HEK293 (cell line): ENCODE data around the gene UBE2C.

ENCODE experiments used
- CTCF ChIA-PET: fragments of 350-600 bp; formaldehyde crosslinking; extraction: SDS; loops from one replicate; lab custom pipeline; 2021; ENCODE audit warnings: antibody characterized with exemption; lab: Yijun Ruan, JAX
- POLR2A ChIA-PET: fragments of 300-600 bp; formaldehyde crosslinking; extraction: SDS; loops from one replicate; lab custom pipeline; 2020; ENCODE audit warnings: antibody characterized with exemption, inconsistent platforms; lab: Yijun Ruan, JAX
- H3K27ac ChIP-seq: fragments of 200-500 bp; sonication (Bioruptor generic); 2 replicates; pipeline ENCODE4 v1.5.1; 2014; ENCODE audit warnings: low read depth, low read length, control low read depth, inconsistent platforms; ENCODE audit errors: extremely low read depth
- H3K36me3 ChIP-seq, 2 experiments: fragments of 200-500 bp in 1 of 2; sonication (Bioruptor generic) in 1 of 2; 1 replicate in 1 of 2; 2 replicates in 1 of 2; pipeline ENCODE4 v1.5.1; 2014 to 2017; ENCODE audit warnings: inconsistent platforms in 2 of 2, low read length in 2 of 2; ENCODE audit not compliant: control insufficient read depth in 2 of 2, insufficient read depth in 1 of 2
- H3K4me1 ChIP-seq: fragments of 200-500 bp; sonication (Bioruptor generic); 2 replicates; pipeline ENCODE4 v1.5.1; 2014; ENCODE audit warnings: mild to moderate bottlenecking, low read length, inconsistent platforms; ENCODE audit not compliant: control insufficient read depth, insufficient read depth
- H3K4me3 ChIP-seq: 2 replicates; pipeline ENCODE4 v1.5.1; 2011; ENCODE audit warnings: low read depth, mild to moderate bottlenecking, control low read depth, low read length, moderate library complexity
- H3K9me3 ChIP-seq: fragments of 200-500 bp; sonication (Bioruptor generic); 2 replicates; pipeline ENCODE4 v1.5.1; 2014; ENCODE audit warnings: low read depth, low read length, inconsistent platforms; ENCODE audit not compliant: control insufficient read depth, insufficient read depth
- GLIS2 ChIP-seq: fragments of 450-650 bp; formaldehyde crosslinking; IDR thresholded peaks from 2 replicates; pipeline ENCODE4 v1.5.1; 2016; ENCODE audit warnings: missing biosample characterization, missing genetic modification characterization
- HOXD13 ChIP-seq: sonication (generic); formaldehyde crosslinking; IDR thresholded peaks from 2 replicates; pipeline ENCODE4 v1.8.0; 2022; ENCODE audit warnings: missing genetic modification reagents, borderline replicate concordance
- IKZF3 ChIP-seq: fragments of 450-650 bp; IDR thresholded peaks from 2 replicates; pipeline ENCODE4 v1.5.0; 2018; ENCODE audit warnings: missing biosample characterization, mild to moderate bottlenecking, missing genetic modification characterization, moderate library complexity
- KLF1 ChIP-seq: fragments of 450-650 bp; formaldehyde crosslinking; IDR thresholded peaks from 2 replicates; pipeline ENCODE4 v1.5.1; 2016; ENCODE audit warnings: missing biosample characterization, missing genetic modification characterization
- MEIS1 ChIP-seq: sonication (generic); formaldehyde crosslinking; IDR thresholded peaks from 2 replicates; pipeline ENCODE4 v1.8.1; 2022; ENCODE audit warnings: missing genetic modification reagents, mild to moderate bottlenecking, borderline replicate concordance
- REPIN1 ChIP-seq: fragments of 450-650 bp; formaldehyde crosslinking; IDR thresholded peaks from 2 replicates; pipeline ENCODE4 v1.5.1; 2017; ENCODE audit warnings: missing biosample characterization, missing genetic modification characterization, low read depth
- SCRT2 ChIP-seq: fragments of 450-650 bp; formaldehyde crosslinking; IDR thresholded peaks from 2 replicates; pipeline ENCODE4 v1.5.1; 2016; ENCODE audit warnings: missing biosample characterization, missing genetic modification characterization
- SETDB1 ChIP-seq: IDR thresholded peaks from one replicate; pipeline ENCODE4 v1.6.1; 2017; ENCODE audit warnings: mild to moderate bottlenecking, low read length, moderate library complexity, mixed read lengths; ENCODE audit not compliant: insufficient read length
- YY2 ChIP-seq: fragments of 450-650 bp; formaldehyde crosslinking; IDR thresholded peaks from 2 replicates; pipeline ENCODE4 v1.5.1; 2016; ENCODE audit warnings: missing biosample characterization, missing genetic modification characterization
- ZBTB48 ChIP-seq: fragments of 450-650 bp; formaldehyde crosslinking; IDR thresholded peaks from 2 replicates; pipeline ENCODE4 v1.5.1; 2016; ENCODE audit warnings: missing biosample characterization, missing genetic modification characterization
- ZFHX2 ChIP-seq: fragments of 450-650 bp; formaldehyde crosslinking; conservative IDR thresholded peaks from 2 replicates; pipeline ENCODE4 v1.5.1; 2016; ENCODE audit warnings: missing biosample characterization, missing genetic modification characterization
- ZFP37 ChIP-seq: fragments of 450-650 bp; formaldehyde crosslinking; IDR thresholded peaks from 2 replicates; pipeline ENCODE4 v1.5.1; 2016; ENCODE audit warnings: missing biosample characterization, missing genetic modification characterization
- ZFP41 ChIP-seq: fragments of 450-650 bp; formaldehyde crosslinking; IDR thresholded peaks from 2 replicates; pipeline ENCODE4 v1.5.1; 2016; ENCODE audit warnings: missing biosample characterization, missing genetic modification characterization, borderline replicate concordance
- ZFP69B ChIP-seq: fragments of 450-650 bp; formaldehyde crosslinking; IDR thresholded peaks from 2 replicates; pipeline ENCODE4 v1.5.1; 2016; ENCODE audit warnings: missing biosample characterization, missing genetic modification characterization
- ZNF169 ChIP-seq: fragments of 450-650 bp; formaldehyde crosslinking; IDR thresholded peaks from 2 replicates; pipeline ENCODE4 v1.5.1; 2016; ENCODE audit warnings: missing biosample characterization, missing genetic modification characterization
- ZNF311 ChIP-seq: fragments of 450-650 bp; formaldehyde crosslinking; IDR thresholded peaks from 2 replicates; pipeline ENCODE4 v1.5.1; 2017; ENCODE audit warnings: missing biosample characterization, missing genetic modification characterization, borderline replicate concordance
- ZNF324 ChIP-seq: fragments of 450-650 bp; formaldehyde crosslinking; IDR thresholded peaks from 2 replicates; pipeline ENCODE4 v1.5.1; 2016; ENCODE audit warnings: missing biosample characterization, missing genetic modification characterization
- ZNF354C ChIP-seq: fragments of 450-650 bp; formaldehyde crosslinking; IDR thresholded peaks from 2 replicates; pipeline ENCODE4 v1.5.1; 2016; ENCODE audit warnings: missing biosample characterization, missing genetic modification characterization, low read depth, borderline replicate concordance
- ZNF37A ChIP-seq: fragments of 450-650 bp; IDR thresholded peaks from 2 replicates; pipeline ENCODE4 v1.5.1; 2018; ENCODE audit warnings: missing biosample characterization, missing genetic modification characterization
- ZNF433 ChIP-seq: fragments of 450-650 bp; formaldehyde crosslinking; IDR thresholded peaks from 2 replicates; pipeline ENCODE4 v1.5.1; 2016; ENCODE audit warnings: missing biosample characterization, missing genetic modification characterization, low read depth
- ZNF610 ChIP-seq: fragments of 450-650 bp; formaldehyde crosslinking; IDR thresholded peaks from 2 replicates; pipeline ENCODE4 v1.5.1; 2016; ENCODE audit warnings: missing biosample characterization, missing genetic modification characterization, borderline replicate concordance
- ZNF76 ChIP-seq: fragments of 450-650 bp; formaldehyde crosslinking; IDR thresholded peaks from 2 replicates; pipeline ENCODE4; 2016; ENCODE audit warnings: low read depth, missing biosample characterization, missing genetic modification characterization, borderline replicate concordance
- ZNF785 ChIP-seq: fragments of 450-650 bp; formaldehyde crosslinking; IDR thresholded peaks from 2 replicates; pipeline ENCODE4 v1.5.1; 2016; ENCODE audit warnings: missing biosample characterization, missing genetic modification characterization
- ZNF792 ChIP-seq: fragments of 450-650 bp; formaldehyde crosslinking; IDR thresholded peaks from 2 replicates; pipeline ENCODE4 v1.5.1; 2016; ENCODE audit warnings: missing biosample characterization, missing genetic modification characterization
- ZXDB ChIP-seq: fragments of 450-650 bp; formaldehyde crosslinking; IDR thresholded peaks from 2 replicates; pipeline ENCODE4 v1.5.1; 2016; ENCODE audit warnings: missing biosample characterization, missing genetic modification characterization
- TF ChIP-seq, protein P1 (sequence below): fragments of 450-650 bp; IDR thresholded peaks from 2 replicates; pipeline ENCODE4 v1.5.1; 2018; ENCODE audit warnings: missing biosample characterization, mild to moderate bottlenecking, missing genetic modification characterization
- TF ChIP-seq, protein P2 (sequence below): fragments of 450-650 bp; formaldehyde crosslinking; IDR thresholded peaks from 2 replicates; pipeline ENCODE4 v1.5.1; 2016; ENCODE audit warnings: missing biosample characterization, missing genetic modification characterization
- TF ChIP-seq, protein P3 (sequence below): fragments of 450-650 bp; formaldehyde crosslinking; IDR thresholded peaks from 2 replicates; pipeline ENCODE4 v1.5.1; 2016; ENCODE audit warnings: missing biosample characterization, missing genetic modification characterization
- TF ChIP-seq, protein P4 (sequence below): fragments of 450-650 bp; formaldehyde crosslinking; optimal IDR thresholded peaks from 2 replicates; pipeline ENCODE3; 2016; ENCODE audit warnings: missing biosample characterization, mild to moderate bottlenecking, missing genetic modification characterization
- TF ChIP-seq, protein P5 (sequence below): fragments of 450-650 bp; formaldehyde crosslinking; IDR thresholded peaks from 2 replicates; pipeline ENCODE4 v1.5.1; 2017; ENCODE audit warnings: missing biosample characterization, missing genetic modification characterization
- TF ChIP-seq, protein P6 (sequence below): fragments of 450-650 bp; formaldehyde crosslinking; IDR thresholded peaks from 2 replicates; pipeline ENCODE4 v1.5.1; 2017; ENCODE audit warnings: missing biosample characterization, missing genetic modification characterization

Gene UBE2C

DNA sequence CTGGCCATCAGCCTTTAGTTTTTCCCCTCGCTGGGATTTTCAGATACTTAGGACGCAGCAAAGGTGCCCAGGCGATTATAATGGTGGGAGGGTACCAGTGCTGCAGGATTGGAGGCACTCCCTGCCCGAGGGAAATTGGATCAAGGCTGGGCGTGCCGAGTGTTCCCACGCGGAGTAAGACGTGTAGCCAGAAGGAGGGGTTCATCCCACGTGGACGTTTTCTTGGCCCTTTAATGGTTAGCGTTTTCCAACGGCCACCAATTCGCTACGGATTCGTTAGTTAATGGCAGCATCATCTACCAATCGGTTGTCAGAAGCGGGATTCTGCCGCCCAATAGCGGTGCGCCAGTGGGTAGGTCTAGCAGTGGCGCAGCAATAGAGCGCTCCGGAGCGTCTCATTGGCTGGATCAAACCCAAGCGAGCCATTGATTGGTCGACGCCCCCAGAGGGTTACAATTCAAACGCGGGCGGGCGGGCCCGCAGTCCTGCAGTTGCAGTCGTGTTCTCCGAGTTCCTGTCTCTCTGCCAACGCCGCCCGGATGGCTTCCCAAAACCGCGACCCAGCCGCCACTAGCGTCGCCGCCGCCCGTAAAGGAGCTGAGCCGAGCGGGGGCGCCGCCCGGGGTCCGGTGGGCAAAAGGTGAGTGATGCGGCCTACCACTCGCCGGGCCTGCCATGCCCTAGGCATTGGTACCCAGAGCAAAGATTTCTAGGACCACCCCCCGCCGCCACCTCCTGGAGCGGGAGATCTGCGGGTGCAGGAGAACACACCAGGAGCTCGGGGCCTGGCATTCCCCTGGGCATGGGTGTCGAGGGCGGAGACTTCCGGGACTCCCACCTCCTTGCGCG is at the start of gene UBE2C:
Gene UBE2C (plus strand): TSS at position 488 of the 849 bp plus-strand sequence. CDS start 52 bp downstream, at position 540.
- Histone ChIP-seq H3K27ac (peak within 1 kb of the TSS; percentile 88), H3K4me3 (peak within 1 kb of the TSS; percentile 88), H3K9me3 (no peaks in the 10 kb centered on the region), H3K36me3 (peaks cover 5 to 84% of the 10 kb centered on the region in 2 experiments; a peak in 2 of 3 replicates), H3K4me1 (peaks cover 3% of the 10 kb centered on the region; the same call in 1 of the 2 replicates)
- POLR2A ChIA-PET, result interaction anchor here (0.9 to 1.8 kb wide), 5 partner anchors 10 to 122 kb away, joined by 3 to 13 read pairs (median 4); partner anchors contain the start of genes PCIF1 and ZSWIM1
- CTCF ChIA-PET, result interaction anchor here (1.1 kb wide), 1 partner anchor 157 kb away, joined by 3 read pairs; no protein-coding TSS in a partner anchor
- TF ChIP-seq ZNF311, result no peak
- no peak for TF ChIP-seq ZNF37A
- TF ChIP-seq ZNF354C (tag by site-specific recombination), result no peak
- peak; percentile 74 for TF ChIP-seq SETDB1
- TF ChIP-seq, protein P1, sequence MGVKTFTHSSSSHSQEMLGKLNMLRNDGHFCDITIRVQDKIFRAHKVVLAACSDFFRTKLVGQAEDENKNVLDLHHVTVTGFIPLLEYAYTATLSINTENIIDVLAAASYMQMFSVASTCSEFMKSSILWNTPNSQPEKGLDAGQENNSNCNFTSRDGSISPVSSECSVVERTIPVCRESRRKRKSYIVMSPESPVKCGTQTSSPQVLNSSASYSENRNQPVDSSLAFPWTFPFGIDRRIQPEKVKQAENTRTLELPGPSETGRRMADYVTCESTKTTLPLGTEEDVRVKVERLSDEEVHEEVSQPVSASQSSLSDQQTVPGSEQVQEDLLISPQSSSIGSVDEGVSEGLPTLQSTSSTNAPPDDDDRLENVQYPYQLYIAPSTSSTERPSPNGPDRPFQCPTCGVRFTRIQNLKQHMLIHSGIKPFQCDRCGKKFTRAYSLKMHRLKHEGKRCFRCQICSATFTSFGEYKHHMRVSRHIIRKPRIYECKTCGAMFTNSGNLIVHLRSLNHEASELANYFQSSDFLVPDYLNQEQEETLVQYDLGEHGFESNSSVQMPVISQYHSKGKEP, result no peak
- no peak for TF ChIP-seq ZNF785 (tag by site-specific recombination)
- peak; percentile 55; the same call in 1 of the 2 replicates for TF ChIP-seq ZXDB (tag by site-specific recombination)
- TF ChIP-seq ZBTB48, result no peak
- TF ChIP-seq ZNF169 (tag by site-specific recombination), result no peak
- TF ChIP-seq, protein P2, sequence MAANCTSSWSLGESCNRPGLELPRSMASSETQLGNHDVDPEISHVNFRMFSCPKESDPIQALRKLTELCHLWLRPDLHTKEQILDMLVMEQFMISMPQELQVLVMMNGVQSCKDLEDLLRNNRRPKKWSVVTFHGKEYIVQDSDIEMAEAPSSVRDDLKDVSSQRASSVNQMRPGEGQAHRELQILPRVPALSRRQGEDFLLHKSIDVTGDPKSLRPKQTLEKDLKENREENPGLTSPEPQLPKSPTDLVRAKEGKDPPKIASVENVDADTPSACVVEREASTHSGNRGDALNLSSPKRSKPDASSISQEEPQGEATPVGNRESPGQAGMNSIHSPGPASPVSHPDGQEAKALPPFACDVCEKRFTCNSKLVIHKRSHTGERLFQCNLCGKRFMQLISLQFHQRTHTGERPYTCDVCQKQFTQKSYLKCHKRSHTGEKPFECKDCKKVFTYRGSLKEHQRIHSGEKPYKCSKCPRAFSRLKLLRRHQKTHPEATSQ (tag by site-specific recombination), result 0 out of 2 replicates have a peak, but pooled peaks have one; percentile 38
- no peak for TF ChIP-seq SCRT2 (tag by site-specific recombination)
- no peak for TF ChIP-seq YY2 (tag by site-specific recombination)
- TF ChIP-seq, protein P3, sequence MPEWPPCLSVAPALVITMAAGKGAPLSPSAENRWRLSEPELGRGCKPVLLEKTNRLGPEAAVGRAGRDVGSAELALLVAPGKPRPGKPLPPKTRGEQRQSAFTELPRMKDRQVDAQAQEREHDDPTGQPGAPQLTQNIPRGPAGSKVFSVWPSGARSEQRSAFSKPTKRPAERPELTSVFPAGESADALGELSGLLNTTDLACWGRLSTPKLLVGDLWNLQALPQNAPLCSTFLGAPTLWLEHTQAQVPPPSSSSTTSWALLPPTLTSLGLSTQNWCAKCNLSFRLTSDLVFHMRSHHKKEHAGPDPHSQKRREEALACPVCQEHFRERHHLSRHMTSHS (tag by site-specific recombination), result no peak
- no peak for TF ChIP-seq REPIN1 (tag by site-specific recombination)
- peak; percentile 35 for TF ChIP-seq ZFHX2 (tag by site-specific recombination)
- TF ChIP-seq ZFP69B (tag by site-specific recombination), result no peak
- no peak for TF ChIP-seq ZFP41
- TF ChIP-seq ZNF433 (tag by site-specific recombination), result no peak
- no peak for TF ChIP-seq ZNF792 (tag by site-specific recombination)
- TF ChIP-seq IKZF3 (tag by site-specific recombination), result peak; percentile 25; the same call in 1 of the 2 replicates
- TF ChIP-seq KLF1 (tag by site-specific recombination), result peak; percentile 41
- TF ChIP-seq HOXD13 (CRISPR knock-in tag), result no peak
- no peak for TF ChIP-seq ZNF324 (tag by site-specific recombination)
- no peak for TF ChIP-seq ZNF76 (tag by site-specific recombination)
- no peak for TF ChIP-seq ZFP37 (tag by site-specific recombination)
- TF ChIP-seq ZNF610 (tag by site-specific recombination), result no peak
- TF ChIP-seq, protein P4, sequence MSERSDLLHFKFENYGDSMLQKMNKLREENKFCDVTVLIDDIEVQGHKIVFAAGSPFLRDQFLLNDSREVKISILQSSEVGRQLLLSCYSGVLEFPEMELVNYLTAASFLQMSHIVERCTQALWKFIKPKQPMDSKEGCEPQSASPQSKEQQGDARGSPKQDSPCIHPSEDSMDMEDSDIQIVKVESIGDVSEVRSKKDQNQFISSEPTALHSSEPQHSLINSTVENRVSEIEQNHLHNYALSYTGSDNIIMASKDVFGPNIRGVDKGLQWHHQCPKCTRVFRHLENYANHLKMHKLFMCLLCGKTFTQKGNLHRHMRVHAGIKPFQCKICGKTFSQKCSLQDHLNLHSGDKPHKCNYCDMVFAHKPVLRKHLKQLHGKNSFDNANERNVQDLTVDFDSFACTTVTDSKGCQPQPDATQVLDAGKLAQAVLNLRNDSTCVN (tag by site-specific recombination), result no peak
- TF ChIP-seq MEIS1 (CRISPR knock-in tag), result 0 out of 2 replicates have a peak, but pooled peaks have one; percentile 15
- TF ChIP-seq, protein P5, sequence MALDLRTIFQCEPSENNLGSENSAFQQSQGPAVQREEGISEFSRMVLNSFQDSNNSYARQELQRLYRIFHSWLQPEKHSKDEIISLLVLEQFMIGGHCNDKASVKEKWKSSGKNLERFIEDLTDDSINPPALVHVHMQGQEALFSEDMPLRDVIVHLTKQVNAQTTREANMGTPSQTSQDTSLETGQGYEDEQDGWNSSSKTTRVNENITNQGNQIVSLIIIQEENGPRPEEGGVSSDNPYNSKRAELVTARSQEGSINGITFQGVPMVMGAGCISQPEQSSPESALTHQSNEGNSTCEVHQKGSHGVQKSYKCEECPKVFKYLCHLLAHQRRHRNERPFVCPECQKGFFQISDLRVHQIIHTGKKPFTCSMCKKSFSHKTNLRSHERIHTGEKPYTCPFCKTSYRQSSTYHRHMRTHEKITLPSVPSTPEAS, result no peak
- TF ChIP-seq, protein P6, sequence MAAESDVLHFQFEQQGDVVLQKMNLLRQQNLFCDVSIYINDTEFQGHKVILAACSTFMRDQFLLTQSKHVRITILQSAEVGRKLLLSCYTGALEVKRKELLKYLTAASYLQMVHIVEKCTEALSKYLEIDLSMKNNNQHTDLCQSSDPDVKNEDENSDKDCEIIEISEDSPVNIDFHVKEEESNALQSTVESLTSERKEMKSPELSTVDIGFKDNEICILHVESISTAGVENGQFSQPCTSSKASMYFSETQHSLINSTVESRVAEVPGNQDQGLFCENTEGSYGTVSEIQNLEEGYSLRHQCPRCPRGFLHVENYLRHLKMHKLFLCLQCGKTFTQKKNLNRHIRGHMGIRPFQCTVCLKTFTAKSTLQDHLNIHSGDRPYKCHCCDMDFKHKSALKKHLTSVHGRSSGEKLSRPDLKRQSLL (tag by site-specific recombination), result no peak
- peak; percentile 64 for TF ChIP-seq GLIS2 (tag by site-specific recombination)
